Neural progenitor cell (in vitro differentiated cells): Measurements from ENCODE around the gene ERICH2.

Source experiments
- CTCF ChIP-seq: fragments of 200-600 bp; sonication (generic); IDR thresholded peaks from 2 replicates; pipeline ENCODE4 v1.5.1; 2017; ENCODE audit warnings: antibody characterized with exemption, mild to moderate bottlenecking
- EZH2 ChIP-seq: fragments of 200-600 bp; sonication (generic); IDR thresholded peaks from 2 replicates; pipeline ENCODE4 v1.6.1; 2017; ENCODE audit warnings: antibody characterized with exemption, mild to moderate bottlenecking, moderate library complexity

- peak; percentile 58 for TF ChIP-seq CTCF
- no peak for TF ChIP-seq EZH2
Measured at GRCh38 chr2:170845343-170845742, 75.2 kb downstream of the ERICH2 start.
